HCT116 (cell line): ENCODE results near the gene MAPK8.

Experiments used
- ATF3 ChIP-seq: IDR thresholded peaks from 2 replicates; pipeline ENCODE4 v1.6.1; 2012
- CEBPB ChIP-seq: IDR thresholded peaks from 2 replicates; pipeline ENCODE4 v1.6.1; 2012; ENCODE audit warnings: low read depth
- CTCF ChIP-seq, 3 experiments: fragments of 200-600 bp in 1 of 3; sonication (generic) in 1 of 3; IDR thresholded peaks in 2 of 3; conservative IDR thresholded peaks in 1 of 3; 2 replicates each; pipeline ENCODE4 v1.5.1; 2012 to 2017; ENCODE audit warnings: low read depth in 2 of 3, low read length in 2 of 3, antibody characterized with exemption in 1 of 3, borderline replicate concordance in 1 of 3, control low read depth in 1 of 3, mild to moderate bottlenecking in 1 of 3, mixed read lengths in 1 of 3, mixed run types in 1 of 3, moderate library complexity in 1 of 3; ENCODE audit not compliant: insufficient read depth in 1 of 3
- EZH2 ChIP-seq: fragments of 200-600 bp; sonication (generic); IDR thresholded peaks from 2 replicates; pipeline ENCODE4 v1.6.1; 2017; ENCODE audit warnings: antibody characterized with exemption, mixed run types
- EZH2phosphoT487 ChIP-seq: fragments of 200-600 bp; IDR thresholded peaks from 2 replicates; pipeline ENCODE4 v1.6.1; 2018; ENCODE audit warnings: antibody characterized with exemption, borderline replicate concordance
- JUND ChIP-seq: IDR thresholded peaks from 2 replicates; pipeline ENCODE4 v1.6.1; 2012
- MAX ChIP-seq: IDR thresholded peaks from 2 replicates; pipeline ENCODE4 v1.6.1; 2012
- POLR2A ChIP-seq: IDR thresholded peaks from 2 replicates; pipeline ENCODE4 v1.7.0; 2011; ENCODE audit warnings: borderline replicate concordance; ENCODE audit not compliant: insufficient read depth, insufficient read length; ENCODE audit errors: extremely low read depth
- POLR2AphosphoS5 ChIP-seq: IDR thresholded peaks from 2 replicates; pipeline ENCODE4 v1.6.1; 2011; ENCODE audit warnings: mild to moderate bottlenecking, low read depth, low read length, moderate library complexity
- REST ChIP-seq: IDR thresholded peaks from 2 replicates; pipeline ENCODE4 v1.6.1; 2012; ENCODE audit warnings: low read depth
- SIN3A ChIP-seq: IDR thresholded peaks from 2 replicates; pipeline ENCODE4 v1.6.1; 2012; ENCODE audit warnings: low read depth
- TCF7L2 ChIP-seq: IDR thresholded peaks from 2 replicates; pipeline ENCODE4 v1.7.0; 2011; ENCODE audit warnings: borderline replicate concordance, inconsistent platforms; ENCODE audit not compliant: insufficient read depth, insufficient read length; ENCODE audit errors: extremely low read depth
- YY1 ChIP-seq: IDR thresholded peaks from 2 replicates; pipeline ENCODE4 v1.6.1; 2011; ENCODE audit warnings: low read length, low read depth, moderate library complexity, mild to moderate bottlenecking; ENCODE audit not compliant: insufficient replicate concordance; ENCODE audit errors: extremely low read depth
- ZBTB33 ChIP-seq: IDR thresholded peaks from 2 replicates; pipeline ENCODE4 v1.6.1; 2011; ENCODE audit warnings: mild to moderate bottlenecking, low read length, moderate library complexity; ENCODE audit not compliant: insufficient replicate concordance; ENCODE audit errors: extremely low read depth

GRCh38 chr10:48358838-48359237 lies 52.4 kb downstream of the MAPK8 start:
- no peak for TF ChIP-seq YY1
- no peak for TF ChIP-seq CTCF (IDR thresholded peaks at IDR 0.05 in 2 of 3, conservative IDR thresholded peaks at IDR 0.05 in 1 of 3; ENCODE audit: borderline replicate concordance in 1 of 3, insufficient read depth in 1 of 3, low read depth in 2 of 3, low read length in 2 of 3)
- TF ChIP-seq CEBPB = no peak
- TF ChIP-seq TCF7L2 = no peak
- TF ChIP-seq ZBTB33 = no peak
- no peak for TF ChIP-seq JUND
- no peak for TF ChIP-seq POLR2A
- TF ChIP-seq REST = no peak
- no peak for TF ChIP-seq EZH2
- TF ChIP-seq ATF3 = no peak
- TF ChIP-seq SIN3A = no peak
- no peak for TF ChIP-seq MAX
- no peak for TF ChIP-seq EZH2phosphoT487
- TF ChIP-seq POLR2AphosphoS5 = no peak
